Measurements from ENCODE around the gene TAF4. TPM values are rescaled to one million over a fixed set of nuclear protein-coding genes. Genes with fewer than 3 reads are reported as not detected.

The TAF4 gene
- total RNA-seq, 4 donors from 2014 or later: 7.7 to 16.0 (median 10.7) TPM

DNA sequence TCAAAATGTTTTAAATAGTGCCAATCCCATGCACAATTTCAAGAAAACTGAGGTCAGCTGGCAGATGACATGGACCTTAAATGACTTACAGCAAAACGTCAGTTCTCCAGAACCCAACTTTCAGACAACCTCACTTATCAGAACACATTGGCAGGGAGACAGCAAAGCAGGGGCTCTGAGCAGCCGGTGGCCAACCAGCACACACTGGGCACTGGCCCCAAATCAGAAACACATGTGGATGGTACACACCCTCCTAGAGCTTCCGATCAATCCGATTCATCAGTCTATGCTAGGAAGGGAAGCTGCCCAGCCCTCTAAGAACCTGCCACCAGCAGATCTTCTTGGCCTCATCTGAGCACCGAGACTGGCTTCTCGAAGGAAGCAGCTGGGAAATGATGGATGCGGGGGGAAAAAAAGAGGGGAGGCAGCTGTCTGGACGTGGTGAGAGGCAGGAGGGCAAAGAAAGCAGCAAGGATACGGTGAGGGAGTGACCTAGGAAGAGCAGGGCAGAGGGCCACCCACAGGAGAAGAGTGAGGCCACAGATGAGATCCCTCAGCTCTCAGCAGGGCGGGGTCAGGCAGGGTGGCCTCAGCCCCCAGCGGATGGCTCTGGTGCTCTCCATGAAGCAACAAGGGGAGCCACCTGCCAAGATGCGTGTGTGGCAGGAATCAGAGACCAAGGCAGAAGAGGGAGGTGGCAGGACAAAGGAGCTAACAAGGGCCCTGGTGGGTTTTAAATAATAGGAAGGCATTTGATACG is 32.9 kb downstream of the TAF4 start:
- TF ChIP-seq, protein P1, sequence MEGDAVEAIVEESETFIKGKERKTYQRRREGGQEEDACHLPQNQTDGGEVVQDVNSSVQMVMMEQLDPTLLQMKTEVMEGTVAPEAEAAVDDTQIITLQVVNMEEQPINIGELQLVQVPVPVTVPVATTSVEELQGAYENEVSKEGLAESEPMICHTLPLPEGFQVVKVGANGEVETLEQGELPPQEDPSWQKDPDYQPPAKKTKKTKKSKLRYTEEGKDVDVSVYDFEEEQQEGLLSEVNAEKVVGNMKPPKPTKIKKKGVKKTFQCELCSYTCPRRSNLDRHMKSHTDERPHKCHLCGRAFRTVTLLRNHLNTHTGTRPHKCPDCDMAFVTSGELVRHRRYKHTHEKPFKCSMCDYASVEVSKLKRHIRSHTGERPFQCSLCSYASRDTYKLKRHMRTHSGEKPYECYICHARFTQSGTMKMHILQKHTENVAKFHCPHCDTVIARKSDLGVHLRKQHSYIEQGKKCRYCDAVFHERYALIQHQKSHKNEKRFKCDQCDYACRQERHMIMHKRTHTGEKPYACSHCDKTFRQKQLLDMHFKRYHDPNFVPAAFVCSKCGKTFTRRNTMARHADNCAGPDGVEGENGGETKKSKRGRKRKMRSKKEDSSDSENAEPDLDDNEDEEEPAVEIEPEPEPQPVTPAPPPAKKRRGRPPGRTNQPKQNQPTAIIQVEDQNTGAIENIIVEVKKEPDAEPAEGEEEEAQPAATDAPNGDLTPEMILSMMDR (IDR thresholded peaks at IDR 0.05; ENCODE audit: low read depth): no peak

DNA sequence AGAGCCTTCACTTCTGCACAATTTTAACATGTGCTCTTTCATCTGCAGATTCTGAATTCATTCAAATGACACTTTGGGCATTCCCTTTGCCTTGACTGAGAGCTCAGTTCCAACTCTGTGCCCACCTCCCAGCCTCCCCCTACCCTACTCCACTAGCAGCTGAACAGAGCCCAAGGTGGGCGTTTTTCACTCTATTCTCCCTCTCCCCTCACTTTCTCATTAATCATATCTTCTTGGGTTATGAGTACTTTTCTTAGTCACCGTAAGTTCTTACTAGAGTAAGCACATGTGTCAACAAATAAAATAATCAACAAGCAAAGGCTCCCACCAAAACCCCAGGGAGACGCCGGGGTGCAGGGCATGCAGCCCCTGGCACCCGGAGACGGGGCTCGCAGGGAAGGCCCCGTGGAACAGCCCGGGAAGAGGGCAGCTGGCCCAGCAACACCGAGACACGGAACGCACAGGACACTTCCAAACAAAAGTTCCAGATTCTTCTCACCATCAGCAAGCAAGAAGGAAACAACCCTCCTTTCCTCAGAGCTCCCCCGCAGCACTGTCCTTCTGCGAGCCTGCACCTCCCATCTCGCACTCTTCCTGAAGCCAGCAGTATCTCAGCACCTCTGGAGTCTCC is 34.1 kb downstream of the TAF4 start:
- TF ChIP-seq, protein P1 (IDR thresholded peaks at IDR 0.05; ENCODE audit: low read depth): no peak

DNA sequence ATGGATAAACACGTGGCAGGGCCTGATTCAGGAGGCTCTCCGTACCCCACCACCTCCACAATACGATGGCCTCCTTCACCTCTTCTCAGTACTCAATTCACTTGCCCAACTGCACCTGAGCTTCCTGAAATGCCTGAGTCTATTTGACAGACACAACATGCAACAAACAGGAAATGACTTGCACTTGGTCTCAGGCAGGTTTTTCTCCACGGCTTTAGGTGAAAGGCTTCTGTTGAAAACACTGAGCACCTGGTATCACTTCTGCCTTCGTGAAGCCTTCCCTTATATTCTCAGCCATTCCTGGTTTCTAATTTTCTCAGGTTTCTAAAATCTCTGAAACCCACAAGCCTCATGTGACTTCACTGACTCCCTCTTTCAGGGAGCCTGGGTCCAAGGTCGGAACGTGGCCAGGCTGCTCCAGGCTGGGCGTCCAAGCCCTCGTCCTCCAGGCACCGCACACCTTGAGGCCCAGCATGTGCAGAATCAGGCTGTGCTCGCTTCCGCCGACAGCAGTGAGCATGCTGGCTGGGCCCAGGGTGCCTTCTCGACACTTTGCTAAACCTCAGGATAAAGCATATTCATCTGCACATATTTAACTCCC is 34.7 kb downstream of the TAF4 start:
- TF ChIP-seq, protein P1 (IDR thresholded peaks at IDR 0.05; ENCODE audit: low read depth): no peak

GRCh38 chr20:62030357-62030756 is 35.3 kb downstream of the TAF4 start:
- TF ChIP-seq, protein P1 (IDR thresholded peaks at IDR 0.05; ENCODE audit: low read depth): no peak

- TF ChIP-seq, protein P1 (IDR thresholded peaks at IDR 0.05; ENCODE audit: low read depth): no peak
Observed at GRCh38 chr20:62029949-62030348, 35.7 kb downstream of the TAF4 start.

DNA sequence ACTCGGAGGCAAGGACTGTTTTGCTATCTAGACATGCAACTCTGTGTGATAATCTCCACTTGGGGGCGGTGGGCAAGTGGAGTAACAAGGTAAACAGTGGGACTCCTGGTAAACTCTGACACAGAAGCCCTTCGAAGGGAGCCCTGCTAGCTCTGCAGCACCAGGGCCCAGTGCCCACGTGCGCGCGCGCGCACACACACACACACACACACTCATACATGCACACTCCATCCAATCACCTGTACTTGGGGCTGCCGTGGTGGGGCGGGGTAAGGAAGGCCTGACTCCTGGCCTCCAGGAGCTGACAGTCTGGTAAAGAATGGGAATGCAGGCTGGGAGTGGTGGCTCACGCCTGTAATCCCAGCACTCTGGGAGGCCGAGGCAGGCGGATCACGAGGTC is 36.4 kb downstream of the TAF4 start:
- TF ChIP-seq, protein P1 (IDR thresholded peaks at IDR 0.05; ENCODE audit: low read depth): no peak

DNA sequence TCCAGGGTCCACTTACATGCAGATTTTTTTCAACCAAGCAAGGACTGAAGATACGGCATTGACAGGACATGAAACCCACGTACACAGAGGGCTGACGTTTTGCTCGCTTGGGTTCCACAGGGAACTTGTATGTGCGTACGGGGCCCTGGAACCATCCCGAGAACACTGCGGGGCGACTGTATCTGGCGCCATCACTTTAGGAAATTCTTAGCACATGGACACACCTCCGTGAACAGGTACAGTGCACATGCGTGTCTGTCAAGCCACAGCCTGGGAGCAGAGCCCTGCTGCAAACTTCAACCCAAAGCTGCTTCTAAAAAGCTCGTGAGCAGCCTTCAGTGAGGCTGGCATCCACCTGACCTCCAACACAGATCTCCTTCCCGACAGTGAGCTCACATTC is 37.3 kb downstream of the TAF4 start:
- TF ChIP-seq, protein P1 (IDR thresholded peaks at IDR 0.05; ENCODE audit: low read depth): no peak
